ENCODE data around the gene TNRC18. TPM values are rescaled to one million over a fixed set of nuclear protein-coding genes. Genes with fewer than 3 reads are reported as not detected.
A peak's percentile ranks its signal among the peaks of the same experiment; 100 is the strongest.
"Not testable (repeated sequence)": the region's sequence is repeated elsewhere in the genome, so short reads cannot be mapped to it uniquely, and the experiment has no call there.

The TNRC18 gene
- total RNA-seq, 2 donors from 2014 or later: 54.5 to 67.6 TPM

DNA sequence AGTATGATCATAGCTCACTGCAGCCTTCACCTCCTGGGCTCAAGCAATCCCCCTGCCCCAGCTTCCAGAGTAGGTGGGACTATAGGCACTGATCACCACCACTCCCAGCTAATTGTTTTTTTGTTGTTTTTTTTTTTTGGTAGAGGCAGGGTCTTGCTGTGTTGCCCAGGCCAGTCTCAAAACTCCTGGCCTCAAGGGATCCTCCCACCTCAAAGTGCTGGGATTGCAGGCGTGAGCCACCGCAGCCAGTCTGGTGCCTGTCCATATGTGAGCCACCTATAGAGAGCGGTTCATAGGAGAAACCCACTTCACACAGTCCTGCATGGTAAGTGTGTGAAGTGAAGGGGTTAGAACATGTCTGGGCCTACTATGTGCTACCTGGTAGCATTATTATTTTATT, 93.3 kb downstream of the TNRC18 start:
- Mint-ChIP-seq H3K4me1 (peaks cover 19% of the 10 kb centered on the region), H3K4me3 (no peak overlapping the region), H3K27me3 (no peaks in the 10 kb centered on the region), H3K27ac (no peak overlapping the region), H3K36me3 (ENCODE audit: low read depth) (peaks cover 5% of the 10 kb centered on the region)
- ATAC-seq (no peak), DNase-seq (no peak)
- no peaks in the 10 kb centered on the region for H3K9me3 ChIP-seq (ENCODE audit: control insufficient read depth, low read length, poor library complexity, severe bottlenecking)

DNA sequence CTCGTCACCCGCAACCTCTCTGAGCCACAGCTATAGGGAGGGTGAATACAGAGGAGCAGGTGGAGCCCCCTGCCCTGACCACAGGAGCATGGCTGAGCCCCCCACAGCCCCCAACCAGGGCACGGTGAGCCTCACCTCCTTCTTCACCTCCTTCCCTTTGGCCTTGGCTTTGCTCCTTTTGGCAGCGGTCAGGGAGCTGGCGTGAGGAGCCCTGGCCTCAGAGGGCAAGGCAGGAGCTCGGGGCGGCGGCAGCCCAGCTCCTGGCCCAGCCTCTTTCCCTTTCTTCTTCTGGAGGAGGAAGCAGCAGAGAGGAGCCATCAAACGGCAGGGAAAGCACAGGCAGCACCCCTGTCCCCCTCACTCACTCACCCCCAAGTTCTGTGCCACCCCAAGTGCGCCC, 98.7 kb downstream of the TNRC18 start:
- peaks cover 5% of the 10 kb centered on the region for H3K4me1 Mint-ChIP-seq
- H3K4me3 Mint-ChIP-seq: no peak overlapping the region
- H3K36me3 Mint-ChIP-seq (ENCODE audit: low read depth): peaks cover 3% of the 10 kb centered on the region
- DNase-seq (no peak), ATAC-seq (no peak)
- H3K9me3 ChIP-seq (ENCODE audit: control insufficient read depth, low read length, poor library complexity, severe bottlenecking): no peaks in the 10 kb centered on the region
- no peaks in the 10 kb centered on the region for H3K27me3 Mint-ChIP-seq
- no peak overlapping the region for H3K27ac Mint-ChIP-seq

DNA sequence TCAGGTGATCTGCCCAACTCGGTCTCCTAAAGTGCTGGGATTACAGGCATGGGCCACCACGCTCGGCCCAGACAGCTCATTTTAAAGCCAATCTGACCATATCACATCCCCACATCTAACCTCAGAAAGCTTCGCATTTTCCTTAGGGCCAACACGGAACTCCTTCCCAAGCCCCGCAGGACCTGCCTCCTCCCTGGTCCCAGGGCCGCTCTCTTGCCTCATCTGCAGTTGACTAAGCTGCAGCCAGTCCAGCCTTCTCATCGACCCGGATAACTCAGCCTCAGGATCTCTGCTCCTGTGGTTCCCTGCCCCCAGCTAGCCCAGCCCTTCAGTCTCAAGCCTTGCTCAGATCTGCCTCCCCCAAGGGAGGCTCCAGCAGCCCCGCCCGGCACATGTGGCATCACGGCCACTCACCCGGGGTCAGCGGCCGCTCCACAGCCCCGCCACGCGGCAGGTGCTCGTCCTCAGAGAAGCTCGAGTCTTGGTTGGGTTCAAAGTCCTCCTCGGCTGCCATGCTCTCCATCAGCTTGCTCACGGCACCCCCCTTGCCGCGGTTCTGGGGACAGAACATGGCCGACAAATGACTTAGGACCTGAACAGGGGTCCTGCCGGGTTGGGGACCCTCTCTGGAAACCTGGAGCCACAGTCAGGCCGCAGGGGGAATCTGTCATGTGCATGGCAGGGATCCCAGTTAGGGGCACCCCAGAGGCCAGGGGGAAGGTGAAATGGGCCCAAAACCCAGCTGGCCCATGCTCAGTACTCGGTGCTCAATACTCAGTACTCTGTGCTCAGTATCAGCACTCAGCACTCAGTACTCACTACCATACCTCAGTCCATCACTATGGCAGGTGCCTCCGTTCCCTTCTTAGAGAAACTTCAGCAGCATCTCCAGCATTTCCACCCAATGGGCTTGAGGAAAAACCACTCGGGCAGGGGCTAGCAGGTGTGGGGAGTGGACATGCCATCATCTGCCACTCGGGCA, 99.5 kb downstream of the TNRC18 start:
- H3K9me3 ChIP-seq (ENCODE audit: control insufficient read depth, low read length, poor library complexity, severe bottlenecking); DNase-seq; ATAC-seq; H3K4me1 Mint-ChIP-seq; H3K27ac Mint-ChIP-seq; H3K36me3 Mint-ChIP-seq (ENCODE audit: low read depth); H3K4me3 Mint-ChIP-seq; H3K27me3 Mint-ChIP-seq: not testable (repeated sequence)

DNA sequence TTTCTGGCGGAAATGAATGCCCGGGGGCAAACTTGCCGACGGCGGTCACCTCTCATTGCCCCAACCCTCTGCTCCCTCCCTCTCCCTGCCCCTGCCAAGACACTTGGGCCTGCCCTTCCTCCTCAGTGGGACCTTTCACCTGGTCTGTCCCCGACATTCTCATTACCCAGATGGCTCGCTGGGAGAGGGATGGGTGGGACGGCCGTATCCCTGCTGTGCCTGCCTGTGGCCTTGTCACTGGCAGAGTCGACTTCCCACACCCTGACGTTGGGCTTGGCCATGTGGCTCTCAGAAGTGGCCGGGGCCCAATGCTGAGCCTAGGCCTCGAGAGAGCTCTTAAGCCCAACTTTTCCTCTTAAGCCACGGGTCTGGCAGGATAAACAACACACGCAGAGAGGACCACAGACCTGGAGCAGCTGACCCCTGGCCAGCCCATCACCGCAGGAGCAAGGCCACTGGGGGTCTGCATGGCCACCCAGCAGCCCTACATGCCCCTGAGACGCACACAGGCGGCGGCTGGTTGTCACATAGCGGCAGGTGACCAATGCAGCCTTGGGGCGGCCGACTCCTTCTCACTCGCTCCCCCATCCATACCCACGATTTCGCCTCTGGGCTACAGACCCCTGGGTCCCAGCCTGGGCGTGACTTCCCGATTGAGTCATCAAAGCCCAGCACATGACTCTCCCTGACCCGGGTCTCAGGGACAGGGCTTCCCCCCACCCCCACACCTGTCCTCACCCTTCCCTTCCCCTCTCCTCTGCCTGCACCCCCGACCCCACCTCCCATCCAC, 100.8 kb downstream of the TNRC18 start:
- Mint-ChIP-seq H3K4me3 (no peak overlapping the region), H3K27me3 (no peaks in the 10 kb centered on the region), H3K36me3 (ENCODE audit: low read depth) (peaks cover 3% of the 10 kb centered on the region), H3K27ac (no peak overlapping the region), H3K4me1 (peaks cover 5% of the 10 kb centered on the region)
- no peaks in the 10 kb centered on the region for H3K9me3 ChIP-seq (ENCODE audit: control insufficient read depth, low read length, poor library complexity, severe bottlenecking)
- no peak for ATAC-seq
- DNase-seq: no peak

DNA sequence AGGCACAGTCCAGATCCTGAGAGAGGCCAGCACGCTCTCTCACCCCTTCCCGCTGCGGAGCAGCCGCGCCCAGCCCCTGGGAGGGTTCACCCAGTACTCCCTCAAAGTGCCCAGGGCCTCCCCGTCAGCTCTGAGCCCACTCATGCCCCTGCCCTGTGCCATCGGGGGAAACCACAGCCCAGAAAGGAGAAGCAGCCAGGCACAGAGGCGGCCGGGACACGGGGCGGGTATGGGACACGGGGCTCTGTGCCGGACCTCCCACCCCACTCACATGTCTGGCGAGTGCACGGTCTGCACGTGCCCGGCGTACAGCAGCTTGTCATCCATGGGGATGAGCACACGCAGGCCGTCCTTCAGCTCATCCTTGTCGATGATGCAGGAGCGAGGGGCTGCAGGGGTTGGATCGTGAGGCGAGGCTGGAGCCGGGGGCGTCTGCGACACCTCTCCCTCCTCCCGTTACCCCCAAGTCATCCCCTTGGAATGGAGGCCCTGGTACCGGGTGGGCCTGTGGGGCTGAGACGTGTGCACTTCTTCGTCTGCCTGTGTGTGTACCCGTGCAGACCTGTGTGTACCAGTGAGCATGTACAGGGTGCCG, 102.7 kb downstream of the TNRC18 start:
- no peaks in the 10 kb centered on the region for H3K27me3 Mint-ChIP-seq
- ATAC-seq: no peak

DNA sequence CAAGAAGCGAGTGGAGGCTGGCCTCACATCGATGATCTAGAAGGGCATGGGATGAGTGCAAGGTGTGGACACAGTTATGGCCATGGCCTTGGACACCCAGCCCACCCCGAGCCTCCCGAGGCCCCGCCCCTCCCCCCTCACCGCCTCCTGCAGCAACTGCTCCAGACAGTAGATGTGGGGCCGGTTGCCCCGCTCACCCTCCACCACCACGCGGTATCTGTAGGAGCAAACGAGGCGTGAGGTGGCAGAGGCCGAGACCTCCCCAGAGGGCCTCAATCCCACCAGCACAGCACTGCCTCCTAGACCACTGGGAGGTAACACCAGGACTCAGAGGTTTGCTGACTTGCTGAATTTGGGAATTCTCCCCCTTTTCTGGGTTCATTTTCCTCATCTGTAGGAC, 103.2 kb downstream of the TNRC18 start:
- Mint-ChIP-seq H3K36me3 (ENCODE audit: low read depth) (peaks cover 3% of the 10 kb centered on the region), H3K27me3 (no peaks in the 10 kb centered on the region), H3K27ac (no peak overlapping the region), H3K4me3 (no peak overlapping the region), H3K4me1 (peaks cover 3% of the 10 kb centered on the region)
- ATAC-seq: no peak
- H3K9me3 ChIP-seq (ENCODE audit: control insufficient read depth, low read length, poor library complexity, severe bottlenecking): no peaks in the 10 kb centered on the region
- DNase-seq: no peak

More for the DNA sequence above, 102.7 kb downstream of the TNRC18 start:
- H3K9me3 ChIP-seq (ENCODE audit: control insufficient read depth, low read length, poor library complexity, severe bottlenecking): no peaks in the 10 kb centered on the region
- H3K36me3 Mint-ChIP-seq (ENCODE audit: low read depth): peaks cover 3% of the 10 kb centered on the region
- peaks cover 3% of the 10 kb centered on the region for H3K4me1 Mint-ChIP-seq
- no peak overlapping the region for H3K27ac Mint-ChIP-seq
- no peak for DNase-seq
- no peak overlapping the region for H3K4me3 Mint-ChIP-seq

DNA sequence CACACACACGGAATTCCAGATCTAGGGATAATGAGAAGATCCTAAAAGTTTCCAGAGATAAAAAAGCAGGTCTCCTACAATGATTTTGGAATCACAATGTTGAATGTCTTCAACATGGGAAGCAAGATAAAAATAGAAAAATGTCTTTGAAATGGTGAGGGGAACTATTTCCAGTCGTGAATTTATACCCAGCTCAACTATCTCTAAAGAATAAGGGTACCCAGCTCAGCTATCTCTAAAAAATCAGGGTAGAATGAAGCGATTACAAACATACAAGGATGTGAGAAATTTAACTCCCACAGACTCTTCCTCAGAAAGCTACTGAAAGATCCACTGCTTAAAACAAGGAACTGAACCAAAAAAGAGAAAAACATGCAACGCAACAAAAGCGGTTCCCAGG, 105.0 kb downstream of the TNRC18 start:
- H3K27me3 Mint-ChIP-seq; DNase-seq; H3K4me3 Mint-ChIP-seq; H3K4me1 Mint-ChIP-seq; ATAC-seq; H3K27ac Mint-ChIP-seq; H3K9me3 ChIP-seq (ENCODE audit: control insufficient read depth, low read length, poor library complexity, severe bottlenecking); H3K36me3 Mint-ChIP-seq (ENCODE audit: low read depth): not testable (repeated sequence)

DNA sequence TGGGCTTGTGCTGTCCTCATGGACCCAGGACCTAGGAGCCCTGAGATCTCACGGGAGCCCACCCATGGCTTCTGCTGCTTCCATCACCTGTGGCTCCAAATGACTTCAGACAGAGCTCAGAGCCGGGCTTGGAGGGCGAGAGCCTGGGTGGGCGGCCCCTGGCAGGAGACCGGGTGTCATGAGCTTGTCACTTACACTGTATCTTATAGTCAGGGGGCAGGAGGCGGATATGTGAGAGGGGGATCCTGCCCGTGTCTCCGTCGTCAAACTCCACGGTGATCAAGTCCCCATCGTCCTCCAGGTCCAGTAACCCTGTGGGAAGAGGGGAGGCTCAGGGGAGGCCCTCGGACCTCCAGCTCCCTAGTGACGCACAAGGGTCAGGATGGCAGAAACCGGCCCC, 107.9 kb downstream of the TNRC18 start:
- H3K27me3 Mint-ChIP-seq: no peaks in the 10 kb centered on the region
- H3K27ac Mint-ChIP-seq: no peak overlapping the region
- H3K4me3 Mint-ChIP-seq: no peak overlapping the region
- DNase-seq (no peak), ATAC-seq (no peak)
- no peaks in the 10 kb centered on the region for H3K9me3 ChIP-seq (ENCODE audit: control insufficient read depth, low read length, poor library complexity, severe bottlenecking)
- no peaks in the 10 kb centered on the region for H3K4me1 Mint-ChIP-seq
- no peaks in the 10 kb centered on the region for H3K36me3 Mint-ChIP-seq (ENCODE audit: low read depth)

DNA sequence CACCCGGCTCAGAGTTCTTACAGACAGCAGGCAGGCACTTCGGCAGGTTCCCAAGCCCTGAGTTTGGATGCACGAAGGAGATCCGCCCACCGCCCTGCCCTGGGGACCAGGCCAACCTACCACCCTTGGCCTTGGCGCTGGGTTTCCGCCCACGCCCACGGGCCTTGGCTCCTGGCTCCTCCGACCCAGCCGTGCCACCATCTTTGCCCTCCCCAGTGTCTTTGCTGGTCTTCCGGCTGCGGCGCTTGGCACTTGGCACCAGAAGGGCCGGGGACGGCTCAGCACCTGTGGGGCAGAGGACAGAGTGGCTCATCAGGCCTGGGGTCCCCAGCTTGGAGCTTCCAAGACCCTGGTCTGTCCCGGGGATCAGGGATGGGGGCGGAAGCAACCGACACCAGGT, 108.8 kb downstream of the TNRC18 start:
- Mint-ChIP-seq H3K4me3 (no peak overlapping the region), H3K27ac (peak overlapping the region; percentile 27), H3K27me3 (no peaks in the 10 kb centered on the region), H3K4me1 (no peaks in the 10 kb centered on the region), H3K36me3 (ENCODE audit: low read depth) (no peaks in the 10 kb centered on the region)
- no peaks in the 10 kb centered on the region for H3K9me3 ChIP-seq (ENCODE audit: control insufficient read depth, low read length, poor library complexity, severe bottlenecking)
- DNase-seq: no peak
- ATAC-seq: no peak

DNA sequence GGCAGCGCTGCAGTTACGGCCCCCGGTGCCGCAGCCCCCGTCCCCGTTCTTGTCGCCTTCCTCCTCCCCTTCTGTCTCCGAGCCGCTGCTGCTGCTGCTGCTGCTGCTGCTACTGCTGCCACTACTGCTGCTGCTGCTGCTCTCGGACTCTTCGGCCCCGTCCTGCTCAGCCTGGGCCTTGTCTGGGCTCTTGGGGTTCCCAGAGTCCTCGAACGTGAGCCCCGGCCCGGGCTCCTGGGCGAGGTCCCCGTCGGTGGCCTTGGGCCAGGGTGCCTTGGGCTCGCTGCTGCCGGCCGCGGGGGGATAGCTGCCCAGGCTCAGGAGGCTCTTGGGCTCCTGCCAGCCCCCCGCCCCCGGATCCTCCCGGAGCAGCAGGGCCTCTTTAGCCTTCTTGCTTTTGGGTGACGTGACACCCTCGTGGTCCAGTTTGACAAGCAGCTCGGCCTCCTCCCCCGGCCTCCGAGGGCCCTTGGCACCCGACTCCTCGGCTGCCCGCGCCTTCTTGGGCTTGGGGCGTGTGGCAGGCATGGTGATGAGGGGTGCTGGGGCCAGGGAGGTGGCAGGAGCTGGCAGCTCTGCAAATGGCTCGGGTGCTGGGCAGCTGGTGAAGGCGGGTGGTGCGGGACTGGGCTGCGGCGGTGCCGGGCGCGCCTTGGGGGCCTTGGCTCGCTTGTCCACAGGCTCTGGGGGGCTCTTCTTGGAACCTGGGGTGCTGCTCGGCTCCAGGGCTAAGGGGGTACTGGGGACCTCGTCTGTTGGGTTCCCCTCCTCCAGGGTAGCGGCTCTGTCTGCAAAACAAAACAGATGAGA, 110.4 kb downstream of the TNRC18 start:
- H3K4me1 Mint-ChIP-seq; H3K4me3 Mint-ChIP-seq; H3K9me3 ChIP-seq (ENCODE audit: control insufficient read depth, low read length, poor library complexity, severe bottlenecking); H3K27me3 Mint-ChIP-seq; H3K36me3 Mint-ChIP-seq (ENCODE audit: low read depth); H3K27ac Mint-ChIP-seq; DNase-seq; ATAC-seq: not testable (repeated sequence)

DNA sequence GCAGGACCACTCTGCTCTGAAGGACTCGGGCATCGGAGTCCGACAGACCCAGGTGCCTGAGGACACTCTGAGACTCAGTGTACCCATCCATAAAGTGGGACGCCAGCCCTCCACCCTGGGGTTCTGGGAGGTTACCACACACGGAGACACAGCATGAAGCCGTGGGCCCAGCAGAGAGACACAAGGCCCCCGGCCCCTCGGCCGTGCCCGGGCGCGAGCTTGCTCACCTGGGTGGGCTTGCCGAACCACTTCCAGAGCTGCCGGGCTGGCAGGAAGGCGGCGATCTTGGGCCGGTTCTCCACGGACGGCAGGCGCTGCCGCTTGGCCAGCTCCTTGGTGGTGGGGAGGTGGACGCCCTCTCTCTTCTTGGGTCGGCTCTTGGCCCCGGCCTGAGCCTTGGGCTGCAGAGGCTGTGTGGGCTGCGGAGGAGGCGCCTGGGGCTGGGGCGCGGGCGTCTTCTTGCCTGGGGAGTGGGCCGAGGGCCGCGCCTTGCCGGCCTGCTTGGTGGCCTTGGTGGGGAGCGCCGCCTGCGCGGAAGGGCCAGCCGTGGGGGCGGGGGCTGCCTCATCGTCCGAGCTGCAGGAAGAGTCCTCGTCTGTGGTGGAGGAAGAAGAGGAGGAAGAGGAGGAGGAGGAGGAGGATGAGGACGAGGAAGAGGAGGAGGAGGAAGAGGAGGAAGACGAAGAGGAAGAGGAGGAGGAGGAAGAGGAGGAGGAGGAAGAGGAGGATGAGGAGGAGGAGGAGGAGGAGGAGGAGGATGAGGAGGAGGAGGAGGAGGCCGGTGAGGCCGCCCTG, 111.2 kb downstream of the TNRC18 start:
- not testable (repeated sequence) for ATAC-seq; H3K27ac Mint-ChIP-seq; H3K27me3 Mint-ChIP-seq; DNase-seq; H3K9me3 ChIP-seq (ENCODE audit: control insufficient read depth, low read length, poor library complexity, severe bottlenecking); H3K36me3 Mint-ChIP-seq (ENCODE audit: low read depth); H3K4me1 Mint-ChIP-seq; H3K4me3 Mint-ChIP-seq

DNA sequence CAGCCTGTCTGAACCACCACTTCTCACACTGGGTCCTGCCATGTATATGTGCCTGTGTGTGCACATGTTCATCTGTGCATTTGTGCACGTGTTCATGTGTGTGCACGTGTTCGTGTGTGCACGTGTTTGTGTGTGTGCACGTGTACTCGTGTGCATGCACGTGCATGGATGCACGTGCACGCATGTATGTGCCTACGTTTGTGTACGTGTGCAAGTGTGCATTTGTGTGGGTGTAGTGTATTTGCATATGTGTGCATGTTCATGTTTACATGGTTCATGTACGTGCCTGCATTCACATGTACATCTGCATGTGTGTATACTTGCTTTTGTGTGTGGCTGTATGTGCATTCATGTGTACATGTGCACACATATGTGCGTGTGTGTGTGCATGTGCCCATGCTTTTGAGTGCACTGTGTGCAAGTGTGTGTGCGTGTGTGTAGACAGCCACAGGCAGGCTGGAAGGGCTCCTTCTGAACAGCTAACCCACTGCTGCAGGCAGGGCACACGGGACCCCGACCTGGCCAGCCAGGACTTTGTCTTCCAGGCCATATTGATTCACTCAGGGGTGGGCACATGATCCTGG, 112.7 kb downstream of the TNRC18 start:
- no peaks in the 10 kb centered on the region for H3K9me3 ChIP-seq (ENCODE audit: control insufficient read depth, low read length, poor library complexity, severe bottlenecking)
- Mint-ChIP-seq H3K4me1 (peaks cover 3% of the 10 kb centered on the region), H3K36me3 (ENCODE audit: low read depth) (peaks cover 4% of the 10 kb centered on the region), H3K27me3 (no peaks in the 10 kb centered on the region), H3K27ac (no peak overlapping the region), H3K4me3 (no peak overlapping the region)
- ATAC-seq (no peak), DNase-seq (no peak)
